Measurements from ENCODE around the gene MUC22.

GRCh38 chr6:30985490-30985889, 24.8 kb upstream of the MUC22 start:
- TF ChIP-seq EP300 (IDR thresholded peaks at IDR 0.05; ENCODE audit: borderline replicate concordance in 1 of 2, control insufficient read depth in 1 of 2, low read depth in 2 of 2, low read length in 2 of 2) (no peak), RELB (IDR thresholded peaks at IDR 0.05; ENCODE audit: low read depth) (no peak), CTCF (IDR thresholded peaks at IDR 0.05 in 2 of 3, conservative IDR thresholded peaks at IDR 0.05 in 1 of 3; ENCODE audit: control insufficient read depth in 2 of 3, extremely low read depth in 1 of 3, insufficient read depth in 1 of 3, low read depth in 3 of 3, low read length in 3 of 3) (no peak)
- TF ChIP-seq, protein P1, sequence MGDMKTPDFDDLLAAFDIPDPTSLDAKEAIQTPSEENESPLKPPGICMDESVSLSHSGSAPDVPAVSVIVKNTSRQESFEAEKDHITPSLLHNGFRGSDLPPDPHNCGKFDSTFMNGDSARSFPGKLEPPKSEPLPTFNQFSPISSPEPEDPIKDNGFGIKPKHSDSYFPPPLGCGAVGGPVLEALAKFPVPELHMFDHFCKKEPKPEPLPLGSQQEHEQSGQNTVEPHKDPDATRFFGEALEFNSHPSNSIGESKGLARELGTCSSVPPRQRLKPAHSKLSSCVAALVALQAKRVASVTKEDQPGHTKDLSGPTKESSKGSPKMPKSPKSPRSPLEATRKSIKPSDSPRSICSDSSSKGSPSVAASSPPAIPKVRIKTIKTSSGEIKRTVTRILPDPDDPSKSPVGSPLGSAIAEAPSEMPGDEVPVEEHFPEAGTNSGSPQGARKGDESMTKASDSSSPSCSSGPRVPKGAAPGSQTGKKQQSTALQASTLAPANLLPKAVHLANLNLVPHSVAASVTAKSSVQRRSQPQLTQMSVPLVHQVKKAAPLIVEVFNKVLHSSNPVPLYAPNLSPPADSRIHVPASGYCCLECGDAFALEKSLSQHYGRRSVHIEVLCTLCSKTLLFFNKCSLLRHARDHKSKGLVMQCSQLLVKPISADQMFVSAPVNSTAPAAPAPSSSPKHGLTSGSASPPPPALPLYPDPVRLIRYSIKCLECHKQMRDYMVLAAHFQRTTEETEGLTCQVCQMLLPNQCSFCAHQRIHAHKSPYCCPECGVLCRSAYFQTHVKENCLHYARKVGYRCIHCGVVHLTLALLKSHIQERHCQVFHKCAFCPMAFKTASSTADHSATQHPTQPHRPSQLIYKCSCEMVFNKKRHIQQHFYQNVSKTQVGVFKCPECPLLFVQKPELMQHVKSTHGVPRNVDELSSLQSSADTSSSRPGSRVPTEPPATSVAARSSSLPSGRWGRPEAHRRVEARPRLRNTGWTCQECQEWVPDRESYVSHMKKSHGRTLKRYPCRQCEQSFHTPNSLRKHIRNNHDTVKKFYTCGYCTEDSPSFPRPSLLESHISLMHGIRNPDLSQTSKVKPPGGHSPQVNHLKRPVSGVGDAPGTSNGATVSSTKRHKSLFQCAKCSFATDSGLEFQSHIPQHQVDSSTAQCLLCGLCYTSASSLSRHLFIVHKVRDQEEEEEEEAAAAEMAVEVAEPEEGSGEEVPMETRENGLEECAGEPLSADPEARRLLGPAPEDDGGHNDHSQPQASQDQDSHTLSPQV (IDR thresholded peaks at IDR 0.05), result no peak

All from GM12878 (cell line).